Glomerular visceral epithelial cell (primary cell): ENCODE results near the gene SIK1.
"Not testable (repeated sequence)": the region's sequence is repeated elsewhere in the genome, so short reads cannot be mapped to it uniquely, and the experiment has no call there.

Experiments
- DNase-seq: peaks from one replicate; pipeline ENCODE4 v3.0.0-alpha.2; 2016; ENCODE audit errors: extremely low spot score

Gene SIK1

DNA sequence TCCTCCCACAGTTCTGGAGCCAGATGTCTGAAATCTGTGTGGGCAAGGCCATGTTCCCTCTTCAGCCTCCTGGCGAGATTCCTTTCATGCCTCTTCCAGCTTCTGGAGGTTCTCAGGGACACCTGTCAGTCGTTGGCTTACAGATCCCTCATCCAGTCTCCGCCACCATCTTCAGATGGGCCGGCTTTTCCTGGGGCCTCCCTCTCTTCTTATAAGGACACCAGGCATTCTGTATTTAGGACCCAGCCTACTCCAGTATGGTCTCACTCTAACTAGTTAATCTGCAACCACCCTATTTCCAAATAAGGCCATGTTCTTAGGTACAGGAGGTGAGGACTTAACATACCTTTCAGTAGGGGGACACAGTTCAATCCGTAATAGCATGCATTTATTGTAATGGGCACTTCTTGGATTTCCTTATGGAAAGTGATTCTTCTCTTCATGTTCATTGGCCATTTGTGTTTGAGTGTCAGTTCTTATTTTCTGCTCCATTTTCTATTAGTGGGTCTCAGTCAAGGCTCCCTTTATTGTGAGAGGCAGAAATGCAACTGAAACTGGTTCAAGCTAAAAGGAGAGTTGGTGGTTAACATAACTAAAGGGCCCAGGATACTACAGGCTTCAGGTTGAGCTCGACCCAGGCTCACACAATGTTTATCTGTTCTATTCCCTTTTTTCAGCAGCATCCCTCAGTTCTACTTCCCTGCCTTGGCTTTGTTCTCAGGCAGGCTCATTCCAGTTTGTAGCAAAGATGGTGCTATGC is 12.6 kb upstream of the SIK1 start:
- not testable (repeated sequence) for DNase-seq

DNA sequence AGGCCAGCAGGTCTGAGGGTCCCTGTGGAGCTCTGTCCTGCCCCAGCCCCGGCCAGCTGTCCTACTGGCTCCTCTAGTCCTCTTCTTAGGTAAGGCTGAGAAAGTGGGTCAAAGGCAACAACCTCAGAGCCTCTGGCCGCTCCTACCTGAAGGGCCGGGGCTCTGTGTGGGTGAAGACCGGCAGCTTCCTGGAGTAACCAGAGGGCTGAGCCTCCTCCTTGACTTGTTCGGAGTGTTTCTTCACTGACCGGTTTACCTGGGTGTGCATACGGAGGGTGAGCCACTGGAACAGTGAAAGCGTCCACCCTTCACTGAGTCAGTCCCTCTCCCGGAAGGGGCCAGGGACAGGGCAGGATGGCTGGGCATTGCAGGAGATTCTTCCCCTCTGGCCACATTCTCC is 9.3 kb upstream of the SIK1 start:
- not testable (repeated sequence) for DNase-seq

GRCh38 chr21:43433340-43434136 is 6.6 kb upstream of the SIK1 start:
- not testable (repeated sequence) for DNase-seq

- not testable (repeated sequence) for DNase-seq
These were observed 4.0 kb upstream of the SIK1 start for GRCh38 chr21:43430830-43431416.

DNA sequence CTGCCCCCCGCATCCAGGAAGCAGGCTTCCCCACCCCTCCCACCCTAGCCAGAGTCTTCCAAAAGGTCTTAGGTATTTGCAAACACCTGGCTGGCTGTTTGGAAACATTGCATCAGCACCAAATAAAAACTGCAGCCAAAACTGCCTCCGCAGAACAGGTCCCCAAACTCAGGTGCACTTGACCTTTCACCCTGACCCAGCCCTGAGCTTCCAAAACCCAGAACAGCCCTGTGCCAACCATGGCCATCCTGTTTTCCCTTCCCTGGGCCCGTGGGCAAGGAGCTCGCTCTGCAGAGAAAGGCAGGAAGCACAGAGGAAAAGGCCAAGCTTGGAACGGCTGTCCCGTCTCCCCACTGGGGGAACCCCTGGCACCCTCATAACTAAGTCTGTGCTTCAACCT is 2.0 kb upstream of the SIK1 start:
- not testable (repeated sequence) for DNase-seq

DNA sequence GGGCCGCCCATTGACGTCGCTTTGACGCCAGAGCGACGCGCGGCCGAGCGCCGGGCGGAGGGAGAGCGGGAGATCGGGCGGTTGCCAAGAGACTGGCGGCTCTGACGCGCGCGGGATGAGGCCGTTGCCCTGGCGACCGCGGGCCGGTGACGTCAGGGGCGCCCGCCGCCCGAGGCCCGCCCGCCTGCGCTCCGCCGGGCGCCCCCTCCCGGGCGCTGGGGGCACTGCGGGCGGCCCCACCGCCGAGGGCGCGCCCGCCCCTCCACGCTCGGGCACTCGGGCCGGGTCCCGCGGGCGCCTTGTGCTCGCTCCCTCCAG is 270 bp upstream of the SIK1 start:
- not testable (repeated sequence) for DNase-seq

DNA sequence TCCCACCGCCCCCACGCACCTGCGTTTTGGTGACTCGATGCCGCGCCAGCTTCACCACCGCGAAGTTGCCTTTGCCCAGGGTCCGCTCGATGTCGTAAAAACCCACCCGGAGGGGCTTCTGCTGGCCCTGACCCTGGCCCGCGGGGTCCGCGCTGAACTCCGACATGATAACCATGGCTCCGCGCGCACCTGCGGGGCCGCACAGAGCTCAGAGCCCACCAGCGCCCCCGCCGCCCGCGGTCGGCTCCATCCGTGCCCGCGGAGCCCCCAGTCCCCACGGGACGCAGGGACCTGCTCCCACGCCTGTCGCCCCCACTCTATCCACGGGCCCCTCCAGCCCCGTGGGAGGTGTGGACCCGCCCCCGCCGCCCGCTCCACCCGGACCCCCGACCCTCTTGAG is 927 bp downstream of the SIK1 start:
- DNase-seq: not testable (repeated sequence)

- not testable (repeated sequence) for DNase-seq
These were observed 7.5 kb downstream of the SIK1 start for GRCh38 chr21:43419475-43419874.

- DNase-seq: not testable (repeated sequence)
These were observed 12.4 kb downstream of the SIK1 start for GRCh38 chr21:43414576-43414975.

DNA sequence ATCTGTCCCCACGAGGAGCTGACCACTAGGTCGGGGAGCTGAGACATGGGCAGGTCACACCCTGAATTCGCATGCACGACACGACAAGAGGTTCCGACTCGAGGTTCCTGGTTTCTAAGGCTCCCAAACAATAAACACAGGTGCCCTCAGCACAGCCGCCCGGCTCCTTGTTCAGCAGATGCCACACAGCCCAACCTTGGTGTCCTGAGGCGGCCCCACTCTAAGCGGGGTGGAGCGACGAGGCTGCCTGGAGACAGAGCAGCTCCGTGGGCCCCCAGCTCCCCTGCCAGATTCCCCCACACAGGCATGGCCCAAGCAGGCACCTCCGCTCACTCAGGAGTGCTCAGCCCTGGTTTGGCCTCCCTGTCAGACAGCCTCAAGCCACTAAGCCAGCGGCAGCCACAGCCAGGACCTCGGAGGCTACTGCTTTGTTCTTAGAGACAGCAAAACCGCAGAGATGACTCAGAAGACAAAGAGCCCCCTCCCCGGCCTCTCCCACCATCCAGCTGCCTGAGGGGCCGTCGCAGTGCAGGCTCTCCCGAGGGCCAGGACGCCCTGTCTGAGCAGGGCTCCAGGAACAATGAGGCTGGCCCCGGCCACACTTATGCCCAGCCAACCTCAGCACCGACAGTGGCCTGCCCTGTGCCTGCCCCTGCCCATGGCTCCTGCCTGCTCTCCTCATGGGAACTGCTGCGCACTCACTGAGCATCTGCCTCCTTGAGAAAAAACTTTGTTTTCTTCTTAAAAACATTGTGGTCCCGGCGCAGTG is 14.7 kb downstream of the SIK1 start:
- DNase-seq: not testable (repeated sequence)

- not testable (repeated sequence) for DNase-seq
These were observed 16.4 kb downstream of the SIK1 start for GRCh38 chr21:43410456-43411068.

DNA sequence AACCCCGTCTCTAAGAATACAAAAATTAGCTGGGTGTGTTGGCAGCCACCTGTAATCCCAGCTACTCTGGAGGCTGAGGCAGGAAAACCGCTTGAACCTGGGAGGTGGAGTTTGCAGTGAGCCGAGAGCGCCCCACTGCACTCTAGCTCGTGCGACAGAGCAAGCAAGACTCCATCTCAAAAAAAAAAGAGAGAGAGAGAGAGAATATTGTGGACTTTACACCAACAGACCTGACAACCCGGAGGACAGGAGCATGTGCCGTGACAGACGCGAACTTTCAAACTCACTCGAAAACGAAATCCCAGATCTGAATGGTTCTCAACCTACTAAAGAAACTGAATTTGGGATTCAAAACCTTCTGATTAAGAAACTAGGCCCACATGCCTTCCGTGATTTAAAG is 19.8 kb downstream of the SIK1 start:
- not testable (repeated sequence) for DNase-seq

DNA sequence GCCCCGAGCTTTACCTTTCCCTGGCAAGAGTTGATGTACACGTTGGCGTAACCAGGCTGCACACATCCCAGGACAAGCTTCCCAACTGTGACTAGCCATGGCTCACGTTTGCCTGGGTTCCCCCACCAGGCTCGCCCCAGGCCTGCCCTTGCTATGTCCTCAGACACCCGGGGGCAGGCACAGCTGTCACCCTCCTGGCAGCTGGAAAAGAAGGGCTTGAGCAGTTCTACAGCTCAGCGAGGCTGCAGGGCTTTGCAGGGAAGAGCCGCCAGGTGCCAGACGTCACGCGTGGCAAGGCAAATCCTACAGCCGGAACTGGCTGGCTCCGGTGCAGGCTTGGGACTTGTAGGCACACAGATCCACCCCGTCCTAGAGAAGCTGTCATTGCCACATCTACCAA is 22.5 kb downstream of the SIK1 start:
- DNase-seq: not testable (repeated sequence)

DNA sequence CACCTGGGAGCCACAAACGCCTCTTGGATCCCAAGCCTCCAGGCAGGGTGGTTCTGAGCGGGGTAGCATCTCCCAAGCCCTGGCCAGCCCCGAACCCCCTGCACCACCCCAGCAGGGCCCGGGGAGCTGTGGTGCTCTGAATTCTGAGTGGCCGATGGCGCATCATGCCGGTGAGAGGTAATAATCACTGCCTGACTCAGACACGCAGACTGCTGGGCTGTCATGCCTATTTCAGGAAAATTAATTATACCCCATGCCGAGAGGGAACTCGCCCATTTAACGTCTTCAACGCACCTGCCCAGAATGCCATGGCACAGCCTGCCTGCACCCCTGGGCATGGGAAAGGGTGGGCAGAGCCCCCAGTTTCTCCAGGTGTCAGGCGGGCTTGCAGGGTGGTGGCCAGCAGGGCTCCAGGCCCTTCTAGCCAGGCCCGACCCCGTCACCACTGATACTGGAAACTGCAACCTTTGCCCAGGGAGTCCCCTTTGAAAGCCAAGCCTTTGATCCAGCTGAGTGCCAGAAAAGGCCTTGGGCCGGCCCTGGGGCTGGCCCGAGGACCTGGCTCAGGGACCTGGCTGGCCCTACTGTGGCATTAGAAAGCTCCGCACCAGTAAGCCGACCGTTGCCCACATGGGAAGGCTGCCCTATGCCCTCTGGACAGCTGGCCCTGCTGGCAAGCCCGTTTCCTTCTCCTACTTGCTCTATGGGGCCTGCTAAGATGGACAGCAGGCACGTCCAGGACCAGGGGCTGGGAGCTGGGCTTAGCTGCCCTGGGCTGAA is 23.1 kb downstream of the SIK1 start:
- DNase-seq: not testable (repeated sequence)

- DNase-seq: not testable (repeated sequence)
These were observed 25.8 kb downstream of the SIK1 start for GRCh38 chr21:43401125-43401524.

GRCh38 chr21:43399595-43400015 is 27.3 kb downstream of the SIK1 start:
- DNase-seq: not testable (repeated sequence)

- not testable (repeated sequence) for DNase-seq
These were observed 27.8 kb downstream of the SIK1 start for GRCh38 chr21:43399136-43399535.

DNA sequence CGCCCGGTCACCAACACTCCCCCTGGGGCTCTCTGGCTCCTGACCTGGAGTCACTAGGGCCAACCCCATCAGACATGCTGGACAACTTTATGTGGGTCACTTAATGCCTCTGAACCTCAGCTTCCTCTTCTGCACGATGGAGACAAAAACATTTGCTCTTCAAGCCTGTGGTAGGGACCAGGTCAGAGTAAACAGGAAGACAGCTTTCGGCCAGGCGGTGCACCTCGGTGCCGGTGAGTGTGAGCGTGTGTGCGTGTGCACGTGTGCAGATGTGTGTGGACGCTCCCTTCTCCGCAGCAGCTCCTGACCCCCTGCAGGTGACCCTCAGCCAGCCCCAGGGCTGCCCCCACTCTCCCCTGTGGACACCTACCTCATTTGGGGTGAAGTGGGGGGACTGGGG is 28.4 kb downstream of the SIK1 start:
- not testable (repeated sequence) for DNase-seq

DNA sequence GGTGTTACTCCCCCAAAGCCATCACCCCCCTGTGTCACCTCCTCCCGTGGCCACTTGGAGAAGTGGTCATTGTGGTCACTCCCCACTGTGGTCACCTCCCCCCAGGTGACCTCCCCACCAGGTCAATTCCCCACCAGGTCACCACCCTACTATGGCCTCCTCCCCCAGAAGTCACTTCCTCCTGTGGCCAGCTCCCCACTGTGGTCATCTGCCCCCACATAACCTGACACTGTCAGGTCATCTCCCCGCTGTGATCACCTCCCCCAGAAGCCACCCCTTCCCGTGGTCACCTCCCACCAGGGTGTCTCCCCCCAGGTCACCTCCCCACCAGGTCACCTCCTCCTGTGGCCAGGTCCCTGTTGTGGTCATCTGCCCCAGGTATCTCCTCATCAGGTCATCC is 28.9 kb downstream of the SIK1 start:
- DNase-seq: not testable (repeated sequence)

DNA sequence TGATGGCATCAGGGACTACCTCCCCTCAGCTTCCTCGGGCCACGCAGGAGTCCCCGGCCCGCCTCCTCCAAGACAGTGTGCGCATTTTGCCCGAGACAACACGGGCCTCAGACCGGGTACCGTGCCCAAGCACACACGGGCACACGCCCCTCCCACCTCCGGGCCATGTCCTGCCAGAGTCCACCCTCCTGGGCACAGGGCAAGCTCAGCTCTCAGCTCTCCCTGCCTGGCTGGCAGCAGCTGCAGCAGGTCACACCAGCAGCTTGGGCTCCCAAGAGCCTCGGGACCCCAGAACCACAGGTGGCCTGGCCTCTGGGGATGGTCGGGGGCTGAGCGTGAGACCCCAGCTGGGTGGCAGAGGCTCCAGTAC is 29.5 kb downstream of the SIK1 start:
- DNase-seq: not testable (repeated sequence)
